GM12873 (cell line): ENCODE data around the gene RFX7.

ENCODE experiments used
- TF ChIP-seq, protein P1 (sequence below): IDR thresholded peaks from 2 replicates; pipeline ENCODE4 v1.5.1; 2012; ENCODE audit warnings: low read depth, mild to moderate bottlenecking, moderate library complexity, low read length, control low read depth; ENCODE audit not compliant: insufficient read depth; ENCODE audit errors: missing control alignments

The RFX7 gene

DNA sequence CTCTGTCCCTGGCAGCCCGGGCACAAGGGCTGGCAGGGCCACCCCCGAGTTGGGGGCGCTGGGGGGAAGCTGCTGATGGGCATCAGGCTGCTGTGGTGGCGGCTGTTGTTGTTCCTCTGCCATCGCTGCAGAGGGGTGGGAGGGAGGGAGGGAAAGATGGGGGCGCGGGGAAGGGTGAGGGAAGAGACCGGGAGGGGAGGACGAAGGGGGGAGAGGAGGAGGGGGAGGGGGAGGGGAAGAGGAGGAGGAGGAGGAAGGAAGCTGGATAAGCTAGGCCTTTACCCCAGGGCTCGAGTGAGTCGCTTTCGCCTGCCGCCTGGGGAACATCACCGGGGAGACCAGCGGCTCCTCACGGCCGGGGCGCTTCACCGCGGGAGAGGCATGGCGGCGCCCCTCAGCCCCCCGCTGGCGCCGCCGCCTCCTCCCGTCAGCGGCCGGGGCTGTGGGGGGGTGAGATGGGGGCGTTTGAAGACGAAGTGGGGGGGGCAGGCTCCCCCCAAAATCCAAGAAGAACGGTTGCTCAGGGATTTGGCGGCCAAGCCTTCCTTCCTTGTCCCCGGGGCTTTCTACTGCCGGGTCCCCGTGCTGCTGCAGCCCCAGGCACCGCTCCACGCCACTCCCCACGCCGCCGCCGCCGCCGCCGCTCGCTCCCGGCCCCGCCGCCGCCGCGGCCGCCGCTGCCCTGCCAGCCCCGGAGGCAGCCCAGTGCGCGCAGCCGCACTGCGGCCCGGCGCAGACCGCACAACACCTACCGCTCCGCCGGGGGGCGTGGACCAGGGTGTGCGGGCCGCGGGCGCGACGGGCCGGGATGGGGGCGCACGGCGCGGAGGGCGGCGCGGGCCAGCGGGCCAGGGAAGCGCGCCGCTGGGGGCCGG, at the start of gene RFX7:
RFX7 (minus strand) TSS at position 717 of the 875 bp plus-strand sequence; CDS start at position 123, 594 bp downstream.
- TF ChIP-seq, protein P1, sequence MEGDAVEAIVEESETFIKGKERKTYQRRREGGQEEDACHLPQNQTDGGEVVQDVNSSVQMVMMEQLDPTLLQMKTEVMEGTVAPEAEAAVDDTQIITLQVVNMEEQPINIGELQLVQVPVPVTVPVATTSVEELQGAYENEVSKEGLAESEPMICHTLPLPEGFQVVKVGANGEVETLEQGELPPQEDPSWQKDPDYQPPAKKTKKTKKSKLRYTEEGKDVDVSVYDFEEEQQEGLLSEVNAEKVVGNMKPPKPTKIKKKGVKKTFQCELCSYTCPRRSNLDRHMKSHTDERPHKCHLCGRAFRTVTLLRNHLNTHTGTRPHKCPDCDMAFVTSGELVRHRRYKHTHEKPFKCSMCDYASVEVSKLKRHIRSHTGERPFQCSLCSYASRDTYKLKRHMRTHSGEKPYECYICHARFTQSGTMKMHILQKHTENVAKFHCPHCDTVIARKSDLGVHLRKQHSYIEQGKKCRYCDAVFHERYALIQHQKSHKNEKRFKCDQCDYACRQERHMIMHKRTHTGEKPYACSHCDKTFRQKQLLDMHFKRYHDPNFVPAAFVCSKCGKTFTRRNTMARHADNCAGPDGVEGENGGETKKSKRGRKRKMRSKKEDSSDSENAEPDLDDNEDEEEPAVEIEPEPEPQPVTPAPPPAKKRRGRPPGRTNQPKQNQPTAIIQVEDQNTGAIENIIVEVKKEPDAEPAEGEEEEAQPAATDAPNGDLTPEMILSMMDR = no peak

DNA sequence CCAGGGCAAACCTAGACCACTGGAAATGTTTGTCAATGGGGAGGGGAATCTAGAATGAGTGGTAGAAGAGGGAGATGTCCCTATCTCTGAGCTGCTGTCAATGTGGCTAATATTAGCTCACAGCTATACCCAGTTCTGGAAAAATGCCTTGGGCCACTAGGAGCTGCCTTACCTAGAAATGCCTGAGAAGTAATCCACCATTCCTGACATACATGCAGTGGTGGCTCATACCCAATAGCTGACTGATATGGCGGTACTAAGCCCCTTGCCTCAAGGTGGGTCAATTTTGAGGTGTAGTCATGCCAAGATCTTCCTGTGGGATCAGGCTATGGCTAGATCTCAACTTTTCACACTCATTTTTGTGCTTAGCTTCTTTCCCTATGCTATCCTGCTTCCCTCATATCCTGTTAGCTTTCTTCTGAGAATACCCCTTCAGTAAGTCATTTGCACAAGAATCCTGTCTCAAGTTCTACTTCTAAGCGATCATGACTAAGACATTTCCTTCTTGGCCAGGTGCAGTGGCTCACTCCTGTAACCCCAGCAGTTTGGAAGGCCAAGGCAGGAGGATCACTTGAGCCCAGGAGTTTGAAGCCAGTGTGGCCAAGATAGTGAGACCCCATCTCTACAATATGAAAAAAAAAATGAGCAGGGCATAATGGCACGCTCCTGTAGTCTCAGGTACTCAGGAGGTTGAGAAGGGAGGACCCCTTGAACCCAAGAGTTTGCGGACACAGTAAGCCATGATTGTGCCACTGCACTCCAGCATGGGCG, 49.1 kb upstream of the RFX7 start:
- TF ChIP-seq, protein P1 = no peak

DNA sequence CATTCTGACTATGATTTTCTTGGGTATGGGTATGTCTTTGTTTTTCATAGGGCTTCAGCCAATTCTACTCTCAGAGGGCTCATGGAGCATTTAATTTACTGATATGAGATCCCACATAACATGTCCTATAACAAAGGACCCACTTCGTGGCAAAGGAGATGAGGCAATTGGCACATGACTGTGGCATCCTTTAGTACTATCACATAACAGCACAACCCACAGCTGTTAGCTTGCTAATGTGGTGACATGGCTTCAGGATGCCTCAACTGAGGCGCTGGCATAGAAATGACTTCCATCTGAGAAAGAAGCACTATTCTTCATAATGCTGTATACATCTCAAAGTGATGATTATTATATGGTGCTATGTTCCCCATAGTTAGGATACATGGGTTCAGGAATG, 48.1 kb upstream of the RFX7 start:
- TF ChIP-seq, protein P1 = no peak

DNA sequence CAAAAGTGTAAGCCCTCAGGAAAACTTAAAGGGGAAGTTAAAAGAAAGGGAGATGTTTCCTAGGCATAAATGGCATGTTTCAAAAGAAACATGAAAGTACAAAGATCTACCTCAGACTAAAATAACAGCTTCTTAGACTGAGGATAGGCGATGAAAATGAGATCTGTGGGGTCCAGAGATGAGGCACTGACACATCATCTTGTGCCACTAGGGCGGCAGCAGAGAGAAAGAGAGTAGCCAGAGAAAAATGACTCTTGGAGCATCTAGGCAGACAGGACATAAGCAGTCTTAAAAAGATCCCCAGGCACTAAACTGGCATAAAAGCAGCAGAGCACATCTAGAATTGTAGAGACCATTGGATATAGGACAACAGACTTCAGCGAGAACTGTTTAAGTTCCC, 42.5 kb upstream of the RFX7 start:
- TF ChIP-seq, protein P1 = peak; percentile 52

DNA sequence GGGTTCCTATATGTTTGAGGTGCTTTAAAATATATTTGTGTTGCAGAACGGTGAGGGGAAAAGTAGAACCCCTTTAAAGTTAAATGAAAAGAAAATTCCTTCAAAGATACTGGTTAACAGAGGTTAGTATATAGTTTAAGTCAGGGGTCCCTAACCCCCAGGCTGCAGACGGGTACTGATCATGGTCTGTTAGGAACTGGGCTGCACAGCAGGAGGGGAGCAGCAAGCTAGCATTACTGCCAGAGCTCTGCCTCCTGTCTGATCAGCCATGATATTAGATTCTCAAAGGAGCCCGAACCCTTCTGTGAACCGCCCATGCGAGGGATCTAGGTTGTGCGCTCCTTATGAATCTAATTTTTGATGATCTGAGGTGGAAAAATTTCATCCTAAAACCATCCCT, 37.5 kb upstream of the RFX7 start:
- TF ChIP-seq, protein P1 = no peak

DNA sequence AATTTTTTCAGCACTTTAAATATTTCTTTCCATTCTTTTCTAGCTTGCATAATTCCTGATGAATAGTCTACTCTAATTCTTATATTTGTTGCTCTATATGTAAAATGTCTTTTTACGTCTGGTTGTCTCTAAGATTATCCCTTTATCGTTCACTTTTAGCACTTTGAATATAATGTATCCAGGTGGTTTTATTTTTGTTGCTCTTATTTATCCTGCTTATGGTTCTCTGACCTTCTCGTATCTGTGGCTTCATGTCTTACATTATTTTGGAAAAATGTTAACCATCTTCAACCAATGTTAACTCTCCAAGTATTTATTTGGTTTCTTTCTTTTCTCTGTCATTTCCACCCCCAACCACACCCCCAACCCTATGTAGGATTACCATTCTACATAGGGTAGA, 30.0 kb upstream of the RFX7 start:
- TF ChIP-seq, protein P1 = no peak

DNA sequence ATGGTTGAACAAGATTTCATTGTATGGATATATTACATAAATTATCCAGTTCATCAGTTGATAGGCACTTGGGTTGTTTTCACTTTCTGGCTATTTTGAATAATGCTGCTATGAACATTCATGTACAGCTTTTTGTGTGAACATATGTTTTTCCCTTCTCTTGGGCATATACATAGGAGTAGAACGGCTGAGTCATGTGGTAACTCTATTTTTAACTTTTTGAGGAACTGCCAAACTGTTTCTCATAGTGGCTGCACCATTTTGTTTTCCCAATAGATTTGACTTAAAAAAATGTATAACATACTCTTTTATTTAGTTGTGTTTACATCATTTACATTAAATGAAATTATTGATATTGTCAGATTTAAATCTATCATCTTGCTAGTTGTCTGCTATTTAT, 28.8 kb upstream of the RFX7 start:
- TF ChIP-seq, protein P1 = no peak
